ENCODE data around the gene RFX4.

Gene RFX4

DNA sequence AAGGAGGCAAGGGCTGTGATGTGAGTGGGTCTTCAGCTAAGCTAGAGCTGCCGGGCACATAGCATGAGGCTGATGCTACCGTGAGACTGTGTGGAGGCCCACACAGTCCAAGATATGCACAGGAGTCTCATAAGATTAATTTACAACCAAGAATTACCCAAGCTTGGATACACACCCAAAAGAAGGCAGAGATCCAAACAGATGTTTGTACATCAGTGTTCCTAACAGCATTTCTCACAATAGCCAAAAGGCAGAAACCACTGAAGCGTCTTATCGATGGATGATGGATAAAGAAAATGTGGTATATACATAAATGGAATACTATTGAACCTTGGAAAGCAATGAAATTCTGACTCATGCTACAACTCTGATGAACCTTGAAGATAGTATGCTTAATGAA, 150.9 kb downstream of the RFX4 start:
- no peak for DNase-seq (ENCODE audit: low read depth)

DNA sequence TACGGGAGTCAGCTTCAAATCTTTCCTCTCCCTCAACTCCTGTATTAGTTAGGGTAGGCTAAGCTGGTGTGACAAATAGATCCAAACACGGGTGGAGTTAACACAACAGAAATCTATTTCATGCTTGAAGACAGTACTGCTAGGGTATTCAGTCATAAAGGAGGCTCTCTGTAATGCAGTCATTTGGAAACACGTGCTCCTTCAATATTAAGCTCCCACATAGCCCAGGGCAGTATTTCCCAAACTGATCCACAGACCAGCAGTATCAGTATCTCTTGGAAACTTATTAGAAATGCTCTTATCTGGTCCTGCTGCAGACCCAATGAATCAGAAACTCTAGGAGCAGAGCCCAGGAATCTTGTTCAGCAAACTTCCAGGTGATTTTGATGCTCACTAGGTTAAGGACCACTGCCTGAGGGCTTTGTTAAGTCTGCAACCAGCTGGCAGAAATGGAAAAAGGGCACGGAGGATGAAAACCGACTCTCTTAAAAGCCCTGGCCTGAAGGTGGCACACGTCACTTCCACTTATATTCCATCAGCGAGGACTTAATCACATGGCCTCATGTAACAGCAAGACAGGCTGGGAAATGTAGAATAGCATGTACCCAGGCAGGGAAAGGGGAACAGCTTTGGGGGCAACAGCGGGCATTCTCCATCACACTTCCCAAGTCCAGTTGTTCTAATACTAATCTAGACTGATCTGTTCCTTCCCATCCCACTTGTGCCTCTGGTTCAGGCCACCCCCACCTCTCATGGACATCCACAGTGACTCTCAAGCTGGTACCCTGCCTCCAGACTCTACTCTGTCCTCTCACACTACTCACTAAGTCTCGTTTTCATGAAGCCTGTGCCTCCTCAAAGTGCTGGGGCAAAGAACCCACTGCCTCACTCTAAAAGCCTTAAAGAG, 153.5 kb downstream of the RFX4 start:
- DNase-seq (ENCODE audit: low read depth) = no peak

DNA sequence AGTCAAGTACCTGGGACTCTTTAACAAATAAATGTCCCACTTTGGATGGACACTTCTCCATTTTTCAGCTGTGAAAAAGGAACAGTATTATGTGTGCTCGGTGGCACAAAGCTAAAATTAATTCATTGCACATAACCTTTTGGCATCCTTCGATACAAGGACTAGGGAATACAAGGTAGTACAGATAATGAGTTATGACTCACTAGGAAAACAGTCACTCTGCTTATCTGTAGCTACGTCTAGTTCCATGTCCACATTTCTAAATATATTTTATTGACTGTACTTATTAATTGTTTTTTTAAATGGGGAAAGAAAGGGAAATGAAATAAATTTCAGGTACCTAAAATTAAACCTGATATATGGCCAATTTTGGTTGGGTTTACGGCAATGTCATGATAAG, 156.5 kb downstream of the RFX4 start:
- no peak for DNase-seq (ENCODE audit: low read depth)

- DNase-seq (ENCODE audit: low read depth) = no peak
Observed at GRCh38 chr12:106739815-106740530, 157.2 kb downstream of the RFX4 start.

DNA sequence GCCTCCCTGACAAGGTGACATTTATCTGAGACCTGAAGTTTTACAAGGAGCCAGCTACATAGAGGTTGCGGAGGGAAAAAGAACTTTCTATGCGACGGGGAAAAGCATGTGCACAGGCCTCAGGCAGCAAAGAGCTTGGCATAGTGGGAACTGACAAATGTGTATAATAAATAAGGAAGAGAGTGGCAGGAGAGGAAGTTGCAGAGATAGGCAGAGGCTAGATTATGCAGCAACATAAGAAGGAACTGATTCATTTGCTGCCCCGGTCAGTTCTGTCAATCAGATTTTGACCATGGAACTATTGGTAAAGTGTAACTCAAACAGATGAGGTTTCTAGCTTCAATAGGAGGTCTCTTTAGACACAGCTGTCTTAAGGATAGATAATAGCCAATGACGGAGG, 158.0 kb downstream of the RFX4 start:
- no peak for DNase-seq (ENCODE audit: low read depth)

- DNase-seq (ENCODE audit: low read depth) = no peak
Observed at GRCh38 chr12:106741247-106741646, 158.4 kb downstream of the RFX4 start.

- no peak for DNase-seq (ENCODE audit: low read depth)
Observed at GRCh38 chr12:106743270-106743988, 160.6 kb downstream of the RFX4 start.

- DNase-seq (ENCODE audit: low read depth) = no peak
Observed at GRCh38 chr12:106744600-106744999, 161.8 kb downstream of the RFX4 start.

DNA sequence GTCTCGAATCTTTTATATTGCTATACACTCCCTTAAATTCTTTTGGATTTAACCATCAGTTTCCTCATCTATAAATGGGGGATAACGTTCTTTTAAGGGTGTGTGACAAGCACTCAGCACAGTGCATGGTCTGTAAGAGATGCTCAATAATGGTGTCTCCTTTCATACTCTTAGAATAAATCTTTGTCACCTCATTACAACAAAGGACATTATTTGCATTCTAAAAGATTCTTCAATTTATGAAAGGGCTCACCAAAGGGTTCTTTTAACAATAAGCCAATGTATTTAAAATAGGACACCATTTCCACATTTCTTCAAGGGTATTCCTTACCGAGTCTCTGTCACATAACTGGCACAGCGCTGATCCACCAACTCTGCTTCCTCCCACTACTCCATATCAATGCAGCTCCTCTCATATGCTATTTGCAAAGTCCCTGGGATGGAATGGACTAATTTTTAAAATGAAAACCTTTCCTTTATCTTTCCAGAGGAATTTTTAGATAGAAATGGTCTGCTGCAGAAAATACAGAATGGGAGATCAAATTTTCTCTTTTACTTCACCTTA, 162.5 kb downstream of the RFX4 start:
- no peak for DNase-seq (ENCODE audit: low read depth)

DNA sequence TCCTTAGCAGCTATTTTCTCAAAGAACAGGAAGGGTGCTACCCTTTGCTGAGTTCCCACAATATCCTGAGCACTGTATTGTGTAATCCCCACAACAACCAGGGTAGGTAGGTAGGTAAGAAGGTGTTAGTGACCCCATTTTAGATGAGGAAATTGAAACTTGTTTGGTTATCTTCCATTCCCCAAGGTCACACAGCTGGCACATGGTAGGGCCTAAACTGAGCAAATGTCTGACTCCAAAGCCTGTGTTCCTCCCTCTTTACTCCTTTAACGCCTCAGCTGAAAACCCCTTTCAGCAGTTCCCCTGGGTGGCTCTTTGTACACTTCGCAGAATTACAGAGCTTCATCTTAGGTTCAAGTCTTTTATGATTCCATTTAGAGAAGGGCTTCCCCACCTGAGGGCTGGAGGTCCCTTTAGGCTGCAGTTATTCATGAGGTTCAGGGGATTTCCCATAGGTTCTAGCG, 165.2 kb downstream of the RFX4 start:
- no peak for DNase-seq (ENCODE audit: low read depth)

DNA sequence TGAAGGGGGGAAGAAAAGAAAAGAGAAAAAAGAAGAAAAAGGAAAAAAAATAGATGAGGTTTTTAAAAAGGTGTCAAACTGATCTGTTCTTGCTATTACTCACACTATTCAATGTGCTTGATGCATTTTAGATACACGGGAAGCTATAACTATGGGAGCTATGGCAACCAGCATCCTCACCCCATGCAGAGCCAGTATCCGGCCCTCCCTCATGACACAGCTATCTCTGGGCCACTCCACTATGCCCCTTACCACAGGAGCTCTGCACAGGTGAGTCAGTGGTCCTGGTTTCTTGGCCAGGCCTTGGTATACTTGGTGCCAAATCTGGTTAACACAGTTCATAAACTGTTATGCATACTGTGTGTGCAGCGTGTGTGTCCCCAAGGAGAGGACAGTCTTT, 167.7 kb downstream of the RFX4 start:
- DNase-seq (ENCODE audit: low read depth) = no peak

GRCh38 chr12:106753526-106753925, 170.7 kb downstream of the RFX4 start:
- DNase-seq (ENCODE audit: low read depth) = peak; percentile 36

DNA sequence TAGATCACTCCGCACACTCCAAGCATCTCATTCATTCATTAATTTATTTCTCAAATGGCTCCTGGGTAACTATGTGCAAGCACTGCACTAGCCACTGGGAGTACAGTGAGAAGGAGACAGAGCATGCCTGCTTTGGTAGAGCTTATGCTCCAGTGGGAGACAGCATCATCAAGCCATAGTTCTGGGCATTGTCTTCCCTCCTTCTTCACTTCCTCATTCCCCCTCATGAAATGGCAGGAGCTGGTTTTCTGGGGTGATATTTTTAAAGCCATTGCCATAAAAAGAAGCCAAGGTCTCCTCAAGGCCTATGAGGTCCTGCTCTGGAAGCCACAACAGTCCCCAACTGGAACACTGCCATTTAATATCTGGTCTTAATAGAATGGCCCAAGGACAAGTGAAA, 171.5 kb downstream of the RFX4 start:
- DNase-seq (ENCODE audit: low read depth) = no peak

DNA sequence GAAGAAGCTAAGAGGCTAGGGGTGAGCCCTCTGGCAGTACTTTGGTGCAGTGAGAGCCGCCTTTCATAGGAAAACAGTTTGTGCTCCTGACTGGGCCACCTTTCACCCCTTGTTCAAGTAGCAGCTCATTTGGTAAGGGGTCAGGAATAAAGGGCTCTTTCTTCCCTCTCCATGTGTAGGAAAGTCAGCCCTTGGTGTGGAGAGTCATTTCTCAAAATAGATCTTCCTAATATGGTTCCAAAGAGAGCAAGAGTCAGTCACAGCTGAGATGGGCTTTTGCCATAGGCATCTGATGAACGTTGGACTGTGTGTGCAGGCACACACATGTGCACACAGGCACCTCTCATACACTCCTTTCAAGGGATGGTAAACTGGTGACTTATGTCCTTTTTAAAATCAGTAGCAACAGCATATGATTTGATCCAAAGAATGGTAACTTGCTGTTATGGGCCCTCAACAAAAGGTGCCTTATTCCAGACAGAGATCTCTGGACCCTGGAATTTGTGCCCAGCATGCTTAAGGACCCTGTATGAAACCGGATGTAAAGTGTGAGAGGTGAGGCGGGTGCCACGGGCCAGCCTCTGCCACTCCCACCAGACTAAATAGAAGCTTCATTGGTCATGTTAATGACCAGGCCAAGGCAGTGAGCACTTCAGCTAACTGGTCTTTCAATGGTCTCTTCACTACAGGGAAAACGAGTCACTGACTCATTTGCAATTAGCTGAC, 175.0 kb downstream of the RFX4 start:
- no peak for DNase-seq (ENCODE audit: low read depth)

DNA sequence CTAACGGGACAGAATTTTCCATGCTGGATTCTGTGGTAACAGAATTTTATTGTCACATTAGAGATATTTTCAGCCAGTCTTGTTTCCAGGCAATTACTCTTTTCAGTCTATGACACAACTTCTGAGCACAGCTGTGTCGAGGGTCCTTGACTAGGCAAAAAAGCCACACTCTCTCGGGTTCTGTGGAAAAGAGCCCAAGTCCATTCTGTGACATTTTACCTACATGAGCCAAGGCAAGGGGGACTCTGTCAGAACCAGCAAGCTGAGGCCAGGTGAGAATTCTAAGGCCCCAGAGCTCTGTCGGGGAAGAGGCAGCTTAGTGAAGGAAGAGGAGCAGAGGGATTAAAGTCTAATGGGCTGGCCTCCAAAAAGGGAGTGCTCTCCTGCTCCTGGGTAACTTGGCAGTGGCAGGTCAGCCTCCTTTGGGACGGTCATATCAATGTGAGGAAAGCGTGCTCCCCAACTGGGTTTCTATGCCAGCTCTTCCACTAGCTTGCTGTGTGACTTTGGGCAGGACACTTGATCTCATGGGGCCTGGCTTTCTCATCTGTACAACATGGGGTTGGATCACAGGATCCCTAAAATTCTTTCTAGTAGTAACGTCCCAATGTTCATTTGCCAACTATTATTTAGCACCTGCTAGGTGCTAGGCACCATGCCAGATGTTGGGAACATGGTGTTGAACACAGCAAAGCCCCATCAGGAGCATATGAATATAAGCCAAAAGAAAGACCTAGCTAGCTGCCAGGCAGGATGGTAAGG, 175.7 kb downstream of the RFX4 start:
- no peak for DNase-seq (ENCODE audit: low read depth)

DNA sequence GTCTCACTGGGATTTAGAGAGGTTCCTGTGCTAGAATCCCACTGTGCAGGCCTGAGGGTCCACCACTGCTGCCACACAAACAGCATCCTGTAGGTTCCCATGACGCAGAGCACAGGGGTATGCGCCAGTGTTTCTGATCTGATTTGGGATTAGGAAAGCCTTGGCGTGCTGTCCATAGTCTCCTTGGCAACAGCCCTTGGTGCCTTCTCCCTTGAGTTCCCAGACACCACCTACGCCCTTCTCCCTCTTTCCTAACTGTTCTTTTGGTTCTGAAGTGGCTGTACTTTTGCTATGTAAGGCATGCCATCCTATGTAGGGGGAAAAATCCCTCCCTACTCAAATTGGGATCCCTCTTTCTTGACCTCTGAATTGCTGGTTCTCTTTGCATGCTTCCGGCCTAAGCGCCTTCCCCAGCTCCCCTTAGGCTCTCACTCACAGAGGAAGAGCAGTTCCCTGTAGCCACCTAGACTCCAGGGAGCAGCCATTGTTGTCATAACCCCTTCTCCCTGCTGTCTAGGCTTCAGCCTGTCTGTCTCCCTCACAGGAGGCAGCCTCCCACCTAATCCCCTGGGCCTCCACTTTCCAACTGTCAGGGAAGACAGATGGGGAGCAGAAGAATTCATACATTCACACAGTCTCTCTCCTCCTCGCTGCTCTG, 176.9 kb downstream of the RFX4 start:
- DNase-seq (ENCODE audit: low read depth) = no peak

DNA sequence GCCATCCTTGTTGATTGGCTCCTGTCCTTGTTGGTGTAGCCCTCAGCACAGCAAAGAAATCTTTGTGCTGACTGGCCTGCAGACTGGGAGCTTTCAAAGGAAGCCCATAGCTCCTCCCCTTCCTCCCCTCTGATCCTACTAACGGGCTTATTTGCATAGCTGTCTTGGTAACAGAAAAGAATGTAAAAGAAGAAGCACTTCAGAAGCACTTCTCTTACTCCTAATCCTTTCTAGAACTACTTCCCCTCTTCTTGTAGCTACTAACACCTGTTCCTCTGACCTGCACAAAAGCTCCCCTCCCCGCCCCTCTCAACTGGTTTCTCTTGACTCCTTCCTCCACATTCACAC, 177.4 kb downstream of the RFX4 start:
- no peak for DNase-seq (ENCODE audit: low read depth)

- no peak for DNase-seq (ENCODE audit: low read depth)
Observed at GRCh38 chr12:106764220-106764619, 181.4 kb downstream of the RFX4 start.

DNA sequence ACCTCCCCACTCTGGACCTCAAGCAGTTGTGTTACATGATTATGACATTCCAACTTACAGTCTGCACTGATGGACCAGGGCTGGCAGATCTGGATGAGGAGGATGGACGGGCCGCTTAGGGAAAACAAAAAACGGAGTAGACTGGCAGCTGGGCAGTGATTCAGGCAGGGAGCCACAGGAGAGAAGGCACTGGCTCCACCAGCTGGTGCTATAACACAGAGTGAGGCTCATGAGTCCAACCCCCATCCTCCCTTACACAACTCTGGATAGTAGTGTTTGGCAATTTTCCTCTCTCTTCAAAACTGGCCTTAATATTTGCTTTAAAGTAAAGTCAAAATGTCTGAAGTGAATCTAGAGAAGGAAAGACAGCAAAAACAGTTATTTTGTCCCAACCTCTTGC, 181.9 kb downstream of the RFX4 start:
- no peak for DNase-seq (ENCODE audit: low read depth)

GRCh38 chr12:106766393-106766826, 183.6 kb downstream of the RFX4 start:
- DNase-seq (ENCODE audit: low read depth) = no peak
